AG08396 (cell line): Measurements from ENCODE around the gene CAST.

Source experiments
- DNase-seq: peaks from one replicate; pipeline ENCODE4 v3.0.0; 2012; ENCODE audit warnings: low spot score, mixed read lengths

CAST gene

DNA sequence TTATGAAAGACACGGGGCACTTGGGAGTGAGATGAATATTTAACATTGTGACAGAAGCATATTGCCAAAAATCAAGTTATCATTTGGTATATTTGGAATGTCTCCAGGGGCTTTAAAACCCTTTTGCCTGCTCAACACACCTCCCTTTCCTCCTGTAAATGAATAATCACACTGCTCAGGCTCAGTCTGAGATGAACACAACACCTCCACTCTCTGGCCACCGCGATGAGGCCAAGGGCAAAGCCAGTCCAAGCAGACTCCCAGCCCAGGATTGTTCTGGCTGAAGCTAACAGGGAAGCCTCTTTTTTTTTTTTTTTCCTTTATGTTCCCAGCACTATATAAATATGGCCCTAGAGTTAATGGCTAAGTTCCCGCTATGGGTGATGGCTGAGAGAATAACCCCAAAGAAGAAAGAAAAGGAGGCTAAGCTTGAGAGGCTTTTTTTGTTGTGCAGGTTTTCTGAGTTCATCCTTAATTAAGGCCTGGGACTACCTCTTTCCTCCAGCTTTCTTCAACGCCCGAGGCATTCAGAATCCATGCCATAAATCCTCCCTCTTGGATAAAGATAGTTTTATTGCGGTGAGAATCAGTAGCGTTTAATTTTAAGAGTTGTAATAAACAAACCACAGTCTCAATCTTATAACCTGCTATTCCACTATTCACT, 156.1 kb downstream of the CAST start:
- no peak for DNase-seq

DNA sequence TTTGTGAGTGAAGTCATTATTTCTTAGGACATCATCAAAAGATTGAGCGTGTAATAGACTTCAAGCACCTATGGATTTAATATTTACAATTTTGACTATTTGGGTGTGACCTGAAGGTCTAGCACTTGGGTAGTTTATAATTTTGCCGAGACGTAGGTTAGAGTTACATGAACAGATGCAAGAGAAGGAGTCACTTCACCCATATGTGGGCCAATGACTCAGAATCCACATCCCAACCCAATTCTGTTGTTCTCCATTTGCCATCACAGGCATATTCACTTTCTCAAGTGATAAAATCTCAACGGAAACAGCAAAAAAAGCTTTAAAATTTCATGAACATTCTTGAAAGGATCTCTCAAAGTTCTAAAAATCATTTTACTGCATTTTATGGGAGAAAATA, 157.6 kb downstream of the CAST start:
- no peak for DNase-seq

DNA sequence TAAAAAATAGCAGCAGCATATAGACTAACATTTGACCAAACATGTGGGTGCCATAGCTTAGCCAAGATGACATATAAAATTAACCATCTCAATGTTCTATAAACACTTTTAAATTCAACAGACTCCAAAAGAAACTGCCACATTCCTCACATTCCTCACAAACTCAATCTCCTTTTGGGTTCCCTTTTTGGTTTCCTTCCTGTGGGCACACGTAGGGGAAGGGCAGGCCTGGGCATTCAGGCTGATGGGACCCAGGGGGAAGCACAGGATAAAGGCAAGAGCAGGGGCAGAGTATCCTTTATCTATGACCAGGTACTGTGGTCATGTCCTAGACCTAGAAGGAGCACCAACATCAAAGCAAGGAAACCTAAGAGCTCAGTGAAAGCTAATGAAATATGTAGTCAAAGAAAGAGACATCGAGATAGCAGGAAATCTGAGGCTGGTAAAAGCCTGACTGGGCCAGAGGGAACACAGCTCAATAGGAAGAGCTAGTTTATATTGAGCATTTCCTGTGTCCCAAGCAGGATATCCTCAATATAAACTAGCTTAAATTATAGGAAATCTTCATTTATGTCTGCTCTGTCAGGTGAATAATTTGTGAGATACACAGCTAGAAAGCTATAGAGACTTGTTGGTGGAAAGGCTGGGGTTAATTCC, 159.2 kb downstream of the CAST start:
- no peak for DNase-seq

GRCh38 chr5:96822686-96823459, 160.7 kb downstream of the CAST start:
- no peak for DNase-seq

GRCh38 chr5:96823900-96824380, 161.8 kb downstream of the CAST start:
- peak; percentile 60 for DNase-seq
